Measurements from ENCODE around the gene MAGI1. TPM values are rescaled to one million over a fixed set of nuclear protein-coding genes. Genes with fewer than 3 reads are reported as not detected.

The MAGI1 gene
- polyA plus RNA-seq, 3 donors, result not detected

GRCh38 chr3:65728138-65728537, 310.6 kb downstream of the MAGI1 start:
- H3K4me2 ChIP-seq (replicated peaks; ENCODE audit: extremely low read depth, low read length, poor library complexity, severe bottlenecking), result no peak overlapping the region
- Mint-ChIP-seq H3K4me1 (no peaks in the 10 kb centered on the region), H3K36me3 (no peaks in the 10 kb centered on the region), H3K27me3 (ENCODE audit: low read depth in 3 of 3) (peaks cover 0 to 4% (median 0%) of the 10 kb centered on the region in 3 donors), H3K4me3 (no peak overlapping the region), H3K27ac (no peak overlapping the region), H3K9me3 (peaks cover 0 to 8% (median 0%) of the 10 kb centered on the region in 7 donors)
- 54% methylated on average over 2 of the region's 2 CpGs for WGBS (ENCODE audit: insufficient coverage)
- no peaks in the 10 kb centered on the region for H3K4me1 ChIP-seq (ENCODE audit: control insufficient read depth in 1 of 2, insufficient read depth in 2 of 2, low read length in 2 of 2)
- no peaks in the 10 kb centered on the region for H3K36me3 ChIP-seq (replicated peaks in 1 of 2; ENCODE audit: control insufficient read depth in 1 of 2, insufficient read depth in 2 of 2, low read length in 2 of 2)
- DNase-seq, result no peak
- H3K27me3 ChIP-seq (ENCODE audit: control insufficient read depth in 2 of 2, insufficient read depth in 2 of 2, low read length in 2 of 2), result no peaks in the 10 kb centered on the region
- no peak overlapping the region for H3K4me3 ChIP-seq (replicated peaks in 1 of 3; ENCODE audit: low read depth in 2 of 3, low read length in 3 of 3)
- no peak overlapping the region for H3K9ac ChIP-seq (ENCODE audit: insufficient read depth, low read length, poor library complexity, severe bottlenecking)
- no peaks in the 10 kb centered on the region for H4K20me1 ChIP-seq (ENCODE audit: insufficient read depth, low read length)
- intact Hi-C loops (cut with micrococcal nuclease), result no loop called here
- H3K9me3 ChIP-seq (replicated peaks in 1 of 2; ENCODE audit: control insufficient read depth in 1 of 2, insufficient read depth in 1 of 2, low read length in 2 of 2), result no peaks in the 10 kb centered on the region
- H3K79me2 ChIP-seq (ENCODE audit: insufficient read depth, low read length), result no peaks in the 10 kb centered on the region
- H3K27ac ChIP-seq (ENCODE audit: low read depth in 1 of 2, low read length in 2 of 2), result no peak overlapping the region
- H2AFZ ChIP-seq (ENCODE audit: insufficient read depth, low read depth, low read length, poor library complexity, severe bottlenecking), result no peak overlapping the region
- no peak for TF ChIP-seq CTCF (IDR thresholded peaks at IDR 0.05)

GRCh38 chr3:65723985-65724384, 314.7 kb downstream of the MAGI1 start:
- TF ChIP-seq CTCF (IDR thresholded peaks at IDR 0.05), result no peak
- H3K4me1 Mint-ChIP-seq, result no peaks in the 10 kb centered on the region

More at GRCh38 chr3:65723985-65724384, 314.7 kb downstream of the MAGI1 start:
- no peaks in the 10 kb centered on the region for H3K36me3 ChIP-seq (replicated peaks in 1 of 2; ENCODE audit: control insufficient read depth in 1 of 2, insufficient read depth in 2 of 2, low read length in 2 of 2)
- no peak overlapping the region for H3K27ac Mint-ChIP-seq
- H3K9me3 Mint-ChIP-seq, result peaks cover 0 to 8% (median 0%) of the 10 kb centered on the region in 7 donors
- no peak for DNase-seq
- no peak overlapping the region for H3K4me3 ChIP-seq (replicated peaks in 1 of 3; ENCODE audit: low read depth in 2 of 3, low read length in 3 of 3)
- H2AFZ ChIP-seq (ENCODE audit: insufficient read depth, low read depth, low read length, poor library complexity, severe bottlenecking), result no peak overlapping the region
- H4K20me1 ChIP-seq (ENCODE audit: insufficient read depth, low read length), result no peaks in the 10 kb centered on the region
- H3K36me3 Mint-ChIP-seq, result no peaks in the 10 kb centered on the region
- no peak overlapping the region for H3K4me2 ChIP-seq (replicated peaks; ENCODE audit: extremely low read depth, low read length, poor library complexity, severe bottlenecking)
- no peaks in the 10 kb centered on the region for H3K9me3 ChIP-seq (replicated peaks in 1 of 2; ENCODE audit: control insufficient read depth in 1 of 2, insufficient read depth in 1 of 2, low read length in 2 of 2)
- H3K79me2 ChIP-seq (ENCODE audit: insufficient read depth, low read length), result no peaks in the 10 kb centered on the region
- no peak overlapping the region for H3K4me3 Mint-ChIP-seq
- WGBS (ENCODE audit: insufficient coverage), result no CpG with 5 or more reads among the region's 1 CpG
- intact Hi-C loops (cut with micrococcal nuclease), result no loop called here
- H3K4me1 ChIP-seq (ENCODE audit: control insufficient read depth in 1 of 2, insufficient read depth in 2 of 2, low read length in 2 of 2), result no peaks in the 10 kb centered on the region
- H3K27me3 Mint-ChIP-seq (ENCODE audit: low read depth in 3 of 3), result peaks cover 0 to 4% (median 0%) of the 10 kb centered on the region in 3 donors
- H3K9ac ChIP-seq (ENCODE audit: insufficient read depth, low read length, poor library complexity, severe bottlenecking), result no peak overlapping the region
- H3K27me3 ChIP-seq (ENCODE audit: control insufficient read depth in 2 of 2, insufficient read depth in 2 of 2, low read length in 2 of 2), result no peaks in the 10 kb centered on the region
- no peak overlapping the region for H3K27ac ChIP-seq (ENCODE audit: low read depth in 1 of 2, low read length in 2 of 2)

All from CD14-positive monocyte (primary cell).